ENCODE measurements around the gene FAAP20.

- TF ChIP-seq CTCF (IDR thresholded peaks at IDR 0.05; ENCODE audit: low read length): no peak
- TF ChIP-seq EZH2 (IDR thresholded peaks at IDR 0.05; ENCODE audit: borderline replicate concordance, low read length): no peak
Measured at GRCh38 chr1:2183937-2184334, 10.6 kb downstream of the FAAP20 start.

Measured in OCI-LY1 (cell line).